Measurements from ENCODE around the gene CEP104.

CEP104 gene

DNA sequence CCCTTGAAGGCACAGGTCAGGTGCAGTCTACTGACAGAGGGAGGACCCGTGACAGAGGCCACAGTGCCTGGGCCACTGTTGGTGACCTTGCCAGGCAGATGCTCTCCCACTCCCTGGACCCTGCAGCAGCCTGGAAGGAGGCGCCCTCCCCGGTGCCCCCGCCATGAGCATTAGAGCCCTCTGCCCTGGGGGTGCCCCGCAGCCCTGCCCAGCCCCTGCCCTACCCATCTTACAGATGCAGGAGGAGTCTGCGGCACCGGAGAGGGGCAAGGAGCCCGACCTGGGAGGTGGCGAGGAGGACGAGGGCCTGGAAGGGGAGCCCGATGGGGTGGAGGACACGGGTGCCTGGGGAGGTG lies 94.2 kb downstream of the CEP104 start:
- Mint-ChIP-seq H3K4me3 (no peak overlapping the region), H3K27ac (no peak overlapping the region), H3K36me3 (ENCODE audit: low read depth) (no peaks in the 10 kb centered on the region), H3K27me3 (ENCODE audit: low read depth) (peaks cover 28% of the 10 kb centered on the region), H3K9me3 (peaks cover 18% of the 10 kb centered on the region), H3K4me1 (no peaks in the 10 kb centered on the region)
- TF ChIP-seq, protein P1, sequence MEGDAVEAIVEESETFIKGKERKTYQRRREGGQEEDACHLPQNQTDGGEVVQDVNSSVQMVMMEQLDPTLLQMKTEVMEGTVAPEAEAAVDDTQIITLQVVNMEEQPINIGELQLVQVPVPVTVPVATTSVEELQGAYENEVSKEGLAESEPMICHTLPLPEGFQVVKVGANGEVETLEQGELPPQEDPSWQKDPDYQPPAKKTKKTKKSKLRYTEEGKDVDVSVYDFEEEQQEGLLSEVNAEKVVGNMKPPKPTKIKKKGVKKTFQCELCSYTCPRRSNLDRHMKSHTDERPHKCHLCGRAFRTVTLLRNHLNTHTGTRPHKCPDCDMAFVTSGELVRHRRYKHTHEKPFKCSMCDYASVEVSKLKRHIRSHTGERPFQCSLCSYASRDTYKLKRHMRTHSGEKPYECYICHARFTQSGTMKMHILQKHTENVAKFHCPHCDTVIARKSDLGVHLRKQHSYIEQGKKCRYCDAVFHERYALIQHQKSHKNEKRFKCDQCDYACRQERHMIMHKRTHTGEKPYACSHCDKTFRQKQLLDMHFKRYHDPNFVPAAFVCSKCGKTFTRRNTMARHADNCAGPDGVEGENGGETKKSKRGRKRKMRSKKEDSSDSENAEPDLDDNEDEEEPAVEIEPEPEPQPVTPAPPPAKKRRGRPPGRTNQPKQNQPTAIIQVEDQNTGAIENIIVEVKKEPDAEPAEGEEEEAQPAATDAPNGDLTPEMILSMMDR (IDR thresholded peaks at IDR 0.05; ENCODE audit: unreplicated experiment in 3 of 3), result no peak

DNA sequence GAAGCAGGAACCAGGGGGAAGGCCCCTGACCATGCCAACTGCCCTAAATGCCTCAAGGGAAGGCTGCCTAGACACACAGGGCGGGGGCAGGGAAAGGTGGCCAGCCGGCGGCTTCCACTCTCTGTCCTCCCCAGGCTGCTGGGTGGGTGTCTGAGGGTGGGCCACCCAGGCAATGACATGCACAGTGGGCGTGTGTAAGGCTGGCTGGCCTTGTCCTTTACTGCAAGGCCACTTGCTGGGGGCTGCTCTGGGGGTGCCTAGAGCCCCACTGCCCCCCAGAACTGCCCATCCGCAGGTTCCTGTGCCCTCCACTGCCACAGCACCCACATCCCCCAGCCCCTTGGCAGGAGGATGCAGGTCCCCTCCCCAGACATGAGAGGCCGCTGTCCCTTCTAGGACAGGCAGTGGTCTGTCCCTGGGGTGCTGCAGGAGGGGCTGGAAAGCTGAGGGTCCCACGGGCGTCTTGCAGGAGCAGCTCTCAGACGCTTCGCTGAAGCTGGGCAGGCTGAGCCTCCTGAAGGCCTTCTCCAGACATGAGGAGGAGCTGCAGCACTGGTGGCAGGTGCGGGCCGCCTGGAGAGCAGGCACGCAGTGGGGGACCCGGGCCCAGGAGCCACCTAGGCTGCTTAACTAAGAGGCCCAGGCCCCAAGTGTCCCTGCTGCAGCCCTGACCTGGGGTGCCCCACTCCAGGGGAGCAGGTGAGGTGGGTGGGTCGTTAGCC lies 94.7 kb downstream of the CEP104 start:
- Mint-ChIP-seq H3K36me3 (ENCODE audit: low read depth) (no peaks in the 10 kb centered on the region), H3K27ac (no peak overlapping the region), H3K9me3 (peaks cover 18% of the 10 kb centered on the region), H3K4me3 (no peak overlapping the region), H3K4me1 (no peaks in the 10 kb centered on the region), H3K27me3 (ENCODE audit: low read depth) (peaks cover 28% of the 10 kb centered on the region)
- TF ChIP-seq, protein P1 (IDR thresholded peaks at IDR 0.05; ENCODE audit: unreplicated experiment in 3 of 3), result no peak

Data from nephron (organoid).